HG03432 (cell line): ENCODE data around the gene GSTM3.
"Not testable (repeated sequence)": the region's sequence is repeated elsewhere in the genome, so short reads cannot be mapped to it uniquely, and the experiment has no call there.

Source experiments
- ATAC-seq: cut with Tn5 transposase; IDR thresholded peaks from one replicate; pipeline ENCODE4 v1.9.1; 2021; ENCODE audit warnings: mild to moderate bottlenecking, moderate library complexity; ENCODE audit not compliant: unreplicated experiment

Gene GSTM3

DNA sequence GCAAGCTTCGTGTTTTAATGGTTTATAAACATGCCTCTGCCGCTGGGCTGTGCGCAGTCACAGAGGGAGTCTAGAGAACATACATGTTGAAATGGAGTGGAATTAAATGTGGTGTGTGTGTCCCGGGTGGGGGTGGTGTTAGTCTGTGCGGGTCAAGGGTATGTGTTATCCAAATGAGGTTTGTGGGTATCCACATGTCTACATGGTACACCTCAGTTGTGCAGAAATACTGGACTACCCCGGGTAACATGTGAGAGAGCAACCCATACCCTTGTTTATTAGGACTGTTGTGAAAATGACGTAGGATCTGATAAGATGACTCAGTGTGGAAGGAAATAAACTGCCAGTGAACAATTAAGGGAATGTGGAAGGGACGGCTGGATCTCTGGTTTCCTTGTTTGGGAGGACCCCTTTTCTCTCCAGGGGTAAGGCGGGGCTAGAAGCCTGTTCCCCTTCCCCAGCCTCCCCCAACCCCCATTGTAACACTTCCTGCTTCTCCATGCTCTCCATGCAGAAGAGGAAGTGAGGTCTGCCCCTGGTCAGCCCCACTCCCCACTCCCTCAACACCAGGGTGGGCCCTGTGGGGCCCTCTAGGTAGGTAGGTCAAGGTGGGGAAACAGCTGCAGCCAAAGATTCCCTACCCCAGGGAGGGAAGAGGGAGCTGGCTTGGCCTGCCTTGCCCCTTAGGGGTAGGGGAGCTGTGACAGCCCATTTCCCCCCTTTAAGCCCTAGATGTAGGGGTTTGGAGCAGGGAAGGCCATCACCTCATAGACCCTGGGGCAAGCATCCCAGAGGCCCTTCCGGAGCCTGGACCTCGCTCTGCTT lies 22.2 kb upstream of the GSTM3 start:
- ATAC-seq = no peak

DNA sequence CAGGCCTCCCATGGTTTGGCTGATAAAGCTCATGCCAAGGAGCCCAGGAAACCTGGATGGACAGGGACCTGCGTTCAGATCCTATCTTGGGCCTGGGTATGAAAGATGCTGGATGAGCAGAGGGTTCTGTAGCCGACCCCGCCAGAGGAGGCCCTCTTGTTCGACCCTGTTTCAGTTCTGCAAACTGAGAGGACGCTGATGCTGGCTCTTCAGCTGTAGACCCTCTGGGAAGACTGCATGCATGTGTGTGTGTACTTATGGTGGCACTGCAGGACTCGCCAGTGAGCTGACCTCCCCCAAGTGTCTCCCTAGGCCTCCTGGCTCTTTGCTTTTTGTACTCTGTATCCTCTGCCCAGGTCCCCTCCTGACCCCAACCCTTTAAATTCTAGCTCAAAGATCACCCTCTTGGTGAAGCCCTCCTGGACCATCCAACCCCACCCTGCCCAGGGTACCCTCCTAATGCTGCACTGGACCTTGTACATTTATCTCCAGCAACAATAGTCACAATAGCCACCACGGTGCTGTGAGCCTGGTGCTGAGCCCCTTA lies 21.3 kb upstream of the GSTM3 start:
- no peak for ATAC-seq

DNA sequence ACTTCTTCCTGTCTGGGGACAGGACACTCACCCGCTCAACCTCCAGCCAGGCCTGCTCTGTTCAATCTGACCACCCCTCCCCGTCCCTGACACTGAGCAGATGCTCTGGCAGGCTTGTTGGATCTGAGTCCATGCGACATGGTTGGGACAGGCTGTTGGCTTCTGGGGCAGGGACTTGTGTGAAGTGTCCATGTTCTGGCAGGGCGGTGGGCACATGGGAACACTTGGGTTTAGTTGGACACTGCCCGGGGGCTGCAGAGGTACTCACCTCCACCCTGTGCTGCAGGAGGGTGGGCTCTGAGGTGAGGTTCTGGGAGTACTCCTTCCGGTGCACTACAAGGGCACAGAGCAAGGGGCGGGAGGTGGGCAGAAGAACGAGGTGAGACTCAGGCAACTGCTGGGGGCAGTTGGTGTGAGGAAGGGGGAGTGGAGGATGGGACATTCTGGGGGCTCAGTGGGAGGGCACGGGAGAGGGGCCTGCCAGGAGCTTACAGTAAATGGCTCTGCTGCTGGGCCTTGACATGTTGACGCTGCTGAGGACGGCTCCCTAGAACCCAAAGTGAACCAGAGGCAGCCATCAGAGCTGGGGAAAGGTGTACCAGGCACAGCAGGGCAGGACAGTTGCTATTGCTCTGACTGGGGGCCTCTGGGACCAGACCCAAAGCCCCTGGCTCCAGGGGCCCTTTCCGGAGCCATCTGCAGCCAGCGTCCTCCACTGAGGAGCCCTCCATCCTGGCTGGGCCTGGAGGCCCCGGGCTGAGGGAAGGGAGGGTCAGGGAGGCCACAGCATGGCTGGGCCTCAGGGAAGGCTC lies 20.6 kb upstream of the GSTM3 start:
- ATAC-seq = no peak

DNA sequence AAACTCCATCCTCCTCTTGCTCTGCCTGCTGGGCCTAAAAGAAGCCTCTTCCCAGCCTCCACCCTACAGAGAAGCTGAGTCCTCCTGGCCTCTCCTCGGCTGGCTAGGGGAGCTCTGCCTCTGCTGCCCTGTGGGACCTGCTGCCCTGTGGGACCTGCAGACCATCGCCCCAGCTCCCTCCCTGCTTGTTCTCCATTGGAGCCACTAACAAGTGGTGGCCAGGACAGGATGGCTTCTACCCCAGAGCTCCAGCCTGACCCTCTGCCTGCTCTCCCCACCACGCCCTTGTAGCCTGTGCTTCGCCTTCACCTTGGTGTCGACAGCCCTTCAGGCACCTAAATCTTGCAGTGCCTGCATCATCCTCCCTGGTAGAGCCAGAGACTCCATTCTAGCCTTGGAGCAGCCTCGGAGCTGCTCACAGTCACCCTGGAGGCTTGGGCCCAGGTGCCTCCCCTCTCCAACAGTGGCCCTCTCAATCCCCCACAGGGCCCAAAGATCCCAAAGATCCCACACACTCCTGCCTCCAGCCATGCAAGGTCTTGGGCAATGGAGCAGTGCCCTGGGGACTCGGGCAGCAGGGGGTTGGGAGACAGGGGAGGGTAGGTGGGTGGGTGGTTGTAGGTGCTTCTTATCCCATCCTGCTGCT lies 19.9 kb upstream of the GSTM3 start:
- no peak for ATAC-seq

- ATAC-seq = no peak
These were observed 18.9 kb upstream of the GSTM3 start for GRCh38 chr1:109759513-109760334.

GRCh38 chr1:109757936-109758786 lies 17.3 kb upstream of the GSTM3 start:
- no peak for ATAC-seq

GRCh38 chr1:109756848-109757521 lies 16.1 kb upstream of the GSTM3 start:
- ATAC-seq = no peak

GRCh38 chr1:109756325-109756724 lies 15.5 kb upstream of the GSTM3 start:
- not testable (repeated sequence) for ATAC-seq

GRCh38 chr1:109754738-109755137 lies 13.9 kb upstream of the GSTM3 start:
- ATAC-seq = no peak

DNA sequence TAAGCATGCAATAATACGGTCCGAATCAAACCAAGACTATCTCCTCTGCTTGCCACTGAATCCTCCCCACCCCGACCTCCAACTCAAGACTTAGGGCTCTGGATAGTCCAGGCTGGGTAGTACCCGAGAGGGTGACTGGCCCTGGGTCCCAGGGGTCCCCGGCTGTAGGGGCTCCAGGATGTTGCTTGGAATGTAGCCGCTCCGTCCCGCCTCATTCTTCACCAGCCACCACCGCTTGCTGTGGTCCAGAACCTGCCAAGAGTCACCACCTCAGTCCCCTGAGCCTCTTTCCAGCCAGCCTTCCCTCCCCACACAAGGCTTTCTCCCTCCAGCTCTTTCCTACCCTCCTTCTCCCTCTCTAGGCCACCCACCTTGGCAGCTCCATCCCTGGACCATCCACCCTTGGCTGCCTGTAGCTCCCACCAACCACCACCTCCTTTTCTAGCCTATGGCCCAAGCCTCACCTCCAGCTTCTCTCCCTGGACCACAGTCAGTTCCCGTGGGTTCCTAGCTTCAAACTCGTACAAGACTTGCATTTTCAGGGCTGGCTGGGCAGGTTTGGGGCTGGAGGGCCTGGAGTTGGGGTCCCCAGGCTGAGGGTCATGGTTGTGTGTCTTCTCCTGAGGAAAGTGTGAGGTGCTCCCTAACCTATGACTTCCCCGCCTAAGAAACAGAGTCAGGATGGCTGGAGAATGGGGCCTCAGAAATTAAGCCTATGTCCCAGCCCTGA lies 10.9 kb upstream of the GSTM3 start:
- ATAC-seq = no peak

DNA sequence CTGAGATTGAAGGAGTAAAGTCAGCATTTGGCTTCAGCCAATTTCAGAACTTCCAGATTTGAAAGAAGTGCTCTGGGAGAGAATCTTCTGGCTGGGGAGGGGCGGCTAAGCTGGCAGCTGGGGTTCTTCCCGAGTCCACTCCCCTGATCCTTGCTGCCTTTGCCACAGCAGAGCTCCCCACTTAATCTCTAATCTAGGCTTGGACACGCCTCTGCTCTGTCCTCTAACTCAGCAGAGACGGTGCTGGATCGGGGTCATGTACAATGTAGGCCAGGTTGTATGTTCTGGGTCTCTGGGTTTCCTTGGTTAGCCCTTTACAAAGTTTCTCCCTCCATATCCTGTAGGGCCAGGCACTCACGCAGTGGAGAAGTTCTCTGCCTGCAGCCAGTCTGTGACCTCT lies 10.1 kb upstream of the GSTM3 start:
- no peak for ATAC-seq

DNA sequence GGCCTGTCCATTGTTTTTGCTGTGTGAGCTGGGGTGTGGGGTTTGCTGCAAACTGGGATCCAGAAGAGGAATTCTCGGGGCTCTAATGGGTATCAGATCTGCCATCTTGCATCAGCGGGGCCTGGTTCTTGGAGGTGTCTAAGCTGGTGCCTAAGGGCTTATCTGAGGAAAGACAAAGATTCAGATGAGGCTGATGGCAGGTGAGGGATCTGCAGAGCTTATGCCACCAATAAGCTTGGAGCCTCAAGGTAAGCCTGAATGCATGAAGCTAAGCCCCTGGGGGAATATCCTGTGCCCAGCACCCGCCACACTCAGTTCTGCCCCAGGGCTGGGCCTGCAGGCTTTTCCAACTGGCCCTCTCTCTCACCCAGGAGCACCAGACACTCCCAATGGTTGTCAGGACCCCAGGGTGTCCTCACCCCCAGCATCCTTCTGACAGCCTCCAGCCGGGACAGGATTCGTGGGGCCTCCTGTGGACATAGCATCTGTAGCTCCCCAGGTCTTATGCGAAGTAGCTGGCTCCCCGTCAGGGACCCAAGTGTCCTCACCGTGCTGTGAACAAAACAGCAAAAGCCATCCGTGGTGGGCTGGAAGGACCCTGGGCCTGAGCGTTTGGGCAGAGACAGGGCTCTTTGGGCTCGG lies 9.5 kb upstream of the GSTM3 start:
- ATAC-seq = no peak

DNA sequence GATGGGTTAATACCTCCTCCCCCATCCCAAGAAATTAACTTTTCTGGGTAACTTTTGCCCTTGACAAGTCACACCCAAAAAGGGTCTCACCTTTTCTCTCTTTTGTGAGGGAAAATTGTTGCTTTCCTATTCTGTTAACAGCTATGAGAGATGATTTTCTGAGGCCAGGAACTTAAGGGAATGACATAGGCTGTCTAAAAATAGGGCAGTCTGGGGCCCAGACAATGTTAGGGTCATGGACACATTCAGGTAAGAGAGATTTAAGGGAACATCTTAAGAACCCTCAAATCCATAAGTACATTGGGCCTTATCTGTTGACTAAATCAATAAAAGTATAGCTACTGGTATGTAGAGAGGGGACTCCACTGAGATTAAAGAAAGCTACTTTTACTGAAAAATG lies 8.4 kb upstream of the GSTM3 start:
- ATAC-seq = no peak

DNA sequence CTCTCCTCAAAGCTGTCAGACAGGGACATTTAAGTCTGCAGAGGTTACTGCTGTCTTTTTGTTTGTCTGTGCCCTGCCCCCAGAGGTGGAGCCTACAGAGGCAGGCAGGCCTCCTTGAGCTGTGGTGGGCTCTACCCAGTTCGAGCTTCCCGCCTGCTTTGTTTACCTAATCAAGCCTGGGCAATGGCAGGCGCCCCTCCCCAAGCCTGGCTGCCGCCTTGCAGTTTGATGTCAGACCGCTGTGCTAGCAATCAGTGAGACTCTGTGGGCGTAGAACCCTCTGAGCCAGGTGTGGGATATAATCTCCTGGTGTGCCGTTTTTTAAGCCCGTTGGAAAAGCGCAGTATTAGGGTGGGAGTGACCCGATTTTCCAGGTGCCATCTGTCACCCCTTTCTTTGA lies 7.5 kb upstream of the GSTM3 start:
- ATAC-seq = not testable (repeated sequence)

DNA sequence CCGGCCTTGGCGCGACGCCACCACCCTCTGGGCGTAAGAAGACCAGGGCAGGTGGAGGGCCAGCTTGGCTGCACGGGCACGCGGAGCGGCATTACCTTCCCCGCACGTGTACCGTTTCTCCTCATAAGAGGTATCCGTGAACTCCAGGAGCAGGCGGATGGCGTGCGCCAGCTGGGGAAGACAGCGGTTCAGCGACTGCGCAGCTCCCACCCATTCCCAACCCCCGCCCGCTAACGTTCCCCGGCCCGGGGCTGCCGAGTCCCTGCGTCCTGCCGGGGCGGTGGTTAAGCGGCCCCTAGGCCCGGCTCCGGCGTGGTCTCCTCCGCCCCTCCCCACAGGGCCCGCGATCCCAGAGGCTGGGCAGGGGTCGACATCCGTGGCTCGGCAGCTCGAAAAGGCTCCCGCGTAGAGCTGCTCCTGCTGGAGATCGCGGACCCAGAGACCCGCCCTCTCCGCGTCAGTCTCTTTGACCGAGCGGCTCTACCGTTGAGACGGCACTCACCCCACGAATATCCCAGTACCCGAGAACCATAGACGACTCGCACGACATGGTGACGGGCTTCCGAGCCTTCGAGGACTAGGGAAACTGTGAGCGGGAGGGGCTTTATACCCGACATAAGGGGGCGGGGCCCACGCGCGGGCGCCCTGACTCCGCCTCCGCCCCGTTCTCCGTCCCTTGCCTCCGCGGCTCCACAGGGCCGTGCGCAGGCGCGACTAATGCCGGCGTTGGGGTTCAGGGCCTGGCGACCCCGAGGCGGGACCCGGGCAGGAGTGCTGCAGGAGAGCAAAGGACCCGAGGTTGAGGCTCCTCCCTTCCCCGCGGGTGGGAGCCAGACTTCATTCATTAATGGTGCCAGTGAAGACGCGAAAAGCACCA lies 862 bp downstream of the GSTM3 start:
- ATAC-seq = peak; percentile 94

DNA sequence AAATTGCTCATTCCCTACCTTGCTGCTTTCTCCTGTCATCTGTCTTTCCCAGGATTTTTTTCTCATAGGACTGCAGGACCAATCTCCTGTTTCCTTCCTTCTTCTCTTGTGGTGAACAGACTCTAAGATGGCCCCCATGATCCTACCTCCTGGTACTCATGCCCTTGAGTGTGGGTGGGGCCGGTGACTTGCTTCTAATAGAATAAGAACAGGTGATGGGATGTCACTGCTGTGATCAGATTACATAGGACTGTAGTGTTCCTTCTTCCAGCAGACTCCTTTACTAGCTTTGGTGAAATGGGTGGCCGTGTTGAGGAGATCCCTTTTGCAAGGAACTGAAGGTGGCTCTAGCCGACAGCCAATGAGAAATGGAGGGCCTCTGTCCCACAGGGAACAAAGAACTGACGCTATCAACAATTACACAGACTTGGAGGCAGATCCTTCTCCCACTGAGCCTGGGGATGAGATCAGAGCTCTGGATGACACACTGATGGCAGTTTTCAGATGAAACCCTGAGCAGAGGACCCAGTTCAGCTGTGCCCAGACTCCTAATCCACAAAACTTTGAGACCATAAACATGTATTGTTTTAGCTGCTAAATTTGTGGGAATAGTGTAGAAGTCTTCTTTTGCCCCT lies 7.5 kb downstream of the GSTM3 start:
- no peak for ATAC-seq
